K562 (cell line): ENCODE data around the gene FAM171A1. TPM values are rescaled to one million over a fixed set of nuclear protein-coding genes. Genes with fewer than 3 reads are reported as not detected.
"Not testable (repeated sequence)": the region's sequence is repeated elsewhere in the genome, so short reads cannot be mapped to it uniquely, and the experiment has no call there.

Experiments used
- ATAC-seq: fragments of 200-7000 bp; cut with Tn5 transposase; 3 replicates; pipeline ENCODE4 v1.9.1; 2020; ENCODE audit warnings: moderate library complexity
- BruUV-seq: library from RNA; stranded (reverse); fragments of 400-500 nt; replicated peaks from 2 replicates; lab custom pipeline; 2021; lab: Mats Ljungman, UMichigan
- CTCF ChIA-PET: fragments of 300-600 bp; formaldehyde crosslinking; extraction: SDS; loops from one replicate; lab custom pipeline; 2021; ENCODE audit warnings: low intra/inter-chr PET ratio; lab: Yijun Ruan, JAX
- POLR2A ChIA-PET: fragments of 300-600, 350-650 bp; sonication (Branson Sonifier 250); formaldehyde crosslinking; extraction: SDS; loops from one replicate; lab custom pipeline; 2021; ENCODE audit warnings: antibody characterized with exemption, inconsistent platforms; lab: Yijun Ruan, JAX
- DNase-seq, 4 experiments: peaks; one replicate each; pipeline versions ENCODE4 v3.0.0 to v3.0.0-alpha.2; 2011 to 2018; ENCODE audit warnings: low spot score in 3 of 4, mixed read lengths in 3 of 4; ENCODE audit errors: extremely low read depth in 1 of 4
- FAIRE-seq: peaks from 2 replicates; lab custom pipeline; 2011; peaks lifted over from hg19 to GRCh38; lab: Jason Lieb, UNC
- H2AFZ ChIP-seq: 2 replicates; pipeline ENCODE4 v1.6.0; 2011; ENCODE audit warnings: low read depth, low read length, control low read depth, inconsistent platforms
- H3K27ac ChIP-seq: fragments of 200-600 bp; 3 replicates; pipeline ENCODE4 v1.8.0; 2011; ENCODE audit warnings: low read depth, mild to moderate bottlenecking, control low read depth, inconsistent platforms, low read length, moderate library complexity, mixed read lengths; ENCODE audit errors: extremely low read depth
- H3K27me3 ChIP-seq, 2 experiments: fragments of 300-600 bp in 1 of 2; 2 replicates in 1 of 2; 3 replicates in 1 of 2; pipeline versions ENCODE4 v1.6.0 to v1.8.0; 2011; ENCODE audit warnings: inconsistent platforms in 2 of 2, low read length in 2 of 2, mild to moderate bottlenecking in 1 of 2, mixed read lengths in 1 of 2, moderate library complexity in 1 of 2; ENCODE audit not compliant: control insufficient read depth in 2 of 2, insufficient read depth in 2 of 2
- H3K36me3 ChIP-seq: fragments of 300-600 bp; 3 replicates; pipeline ENCODE4 v1.8.0; 2011; ENCODE audit warnings: mild to moderate bottlenecking, low read length, inconsistent platforms; ENCODE audit not compliant: control insufficient read depth, insufficient read depth
- H3K4me1 ChIP-seq, 2 experiments: fragments of 200-600 bp in 1 of 2; replicated peaks in 1 of 2; 2 replicates in 1 of 2; 3 replicates in 1 of 2; pipeline versions ENCODE4 v1.5.1 to v1.8.0; 2011; ENCODE audit warnings: inconsistent platforms in 2 of 2, low read length in 2 of 2, mild to moderate bottlenecking in 1 of 2, mixed read lengths in 1 of 2, moderate library complexity in 1 of 2; ENCODE audit not compliant: control insufficient read depth in 2 of 2, insufficient read depth in 2 of 2
- H3K4me2 ChIP-seq: 2 replicates; pipeline ENCODE4 v1.6.1; 2011; ENCODE audit warnings: low read length, control low read depth, inconsistent platforms, mixed read lengths; ENCODE audit not compliant: insufficient read depth
- H3K4me3 ChIP-seq: fragments of 200-600 bp; sonication (generic), shearing (Covaris generic); 2 replicates; pipeline ENCODE4 v1.5.1; 2016; ENCODE audit warnings: control low read depth, inconsistent platforms
- H3K79me2 ChIP-seq: fragments of 200-600 bp; 3 replicates; pipeline ENCODE4 v1.8.0; 2011; ENCODE audit warnings: low read length, inconsistent platforms; ENCODE audit not compliant: control insufficient read depth, insufficient read depth
- H3K9ac ChIP-seq, 2 experiments: 2 replicates each; pipeline versions ENCODE4 v1.6.0 to v1.6.1; 2011; ENCODE audit warnings: low read depth in 2 of 2, low read length in 2 of 2, control low read depth in 1 of 2, inconsistent platforms in 1 of 2, mild to moderate bottlenecking in 1 of 2, mixed read lengths in 1 of 2; ENCODE audit not compliant: insufficient read depth in 1 of 2
- H3K9me1 ChIP-seq: one replicate; pipeline ENCODE4 v1.6.0; 2011; ENCODE audit warnings: inconsistent platforms, mild to moderate bottlenecking, low read length, moderate library complexity; ENCODE audit not compliant: control insufficient read depth, insufficient read depth
- H3K9me3 ChIP-seq: replicated peaks from 2 replicates; pipeline ENCODE4 v1.5.1; 2011; ENCODE audit warnings: low read depth, low read length, inconsistent platforms; ENCODE audit not compliant: control insufficient read depth, insufficient read depth
- H4K20me1 ChIP-seq: replicated peaks from 2 replicates; pipeline ENCODE4 v1.6.1; 2011; ENCODE audit warnings: low read length, inconsistent platforms, mixed read lengths; ENCODE audit not compliant: control insufficient read depth, insufficient read depth
- FOXJ3 ChIP-seq: sonication (generic); formaldehyde crosslinking; IDR thresholded peaks from 2 replicates; pipeline ENCODE4 v1.4.0; 2020; ENCODE audit warnings: mild to moderate bottlenecking, missing genetic modification reagents
- GTF2F1 ChIP-seq: IDR thresholded peaks from 2 replicates; pipeline ENCODE4 v1.6.1; 2011; ENCODE audit warnings: low read depth, low read length, improper control_type of control experiment
- MAZ ChIP-seq, 2 experiments: fragments of 450-650 bp in 1 of 2; sonication (generic) in 1 of 2; formaldehyde crosslinking; IDR thresholded peaks in 1 of 2; conservative IDR thresholded peaks in 1 of 2; 2 replicates each; pipeline versions ENCODE4 v1.4.0 to v1.5.0; 2020; ENCODE audit warnings: mild to moderate bottlenecking in 1 of 2, missing genetic modification reagents in 1 of 2
- RNF2 ChIP-seq: sonication (generic); IDR thresholded peaks from 2 replicates; pipeline ENCODE4 v1.6.1; 2016
- XRCC5 ChIP-seq: fragments of 200-400 bp; formaldehyde crosslinking; IDR thresholded peaks from 2 replicates; pipeline ENCODE4 v1.6.1; 2017; ENCODE audit warnings: low read depth, mild to moderate bottlenecking, low read length
- WGBS: fragments of 100-300 bp; shearing (Covaris generic); methylation state at CpG from one replicate; pipeline ENCODE4 v1.1.6; 2016; ENCODE audit warnings: low coverage, mixed read lengths; ENCODE audit not compliant: insufficient coverage; ENCODE audit errors: missing lambda C conversion rate; 5-methylcytosine and 5-hydroxymethylcytosine counted together
- in situ Hi-C: fragments of 300-500 bp; cut with MboI; formaldehyde crosslinking; loops from 4 replicates; pipeline ENCODE4 v1.15.0; 2018; ENCODE audit warnings: inconsistent platforms, mixed read lengths
- intact Hi-C: fragments of 100-400 bp; cut with micrococcal nuclease; formaldehyde crosslinking; loops from 2 replicates; pipeline ENCODE4 v1.14.2; 2022
- polyA plus RNA-seq, 8 experiments: library from polyadenylated mRNA; depleted of rRNA in 4 of 8; stranded (reverse) in 5 of 8; unstranded in 3 of 8; fragments of >200 nt; fragmentation: Nextera tagmentation in 2 of 8; fragmentation: Illumina TruSeq in 1 of 8; extraction: Ambion mirVana in 2 of 8; extraction: Trizol in 1 of 8; gene quantifications; 2 replicates each; pipeline versions ENCODE4 v1.2.1 to v1.2.3, GENCODE V29; 2011 to 2014; ENCODE audit warnings: inconsistent platforms in 1 of 8, missing spikeins in 1 of 8
- total RNA-seq, 7 experiments: library from RNA; depleted of rRNA in 6 of 7; stranded (reverse); fragments of >200 nt in 6 of 7; fragmentation: Illumina TruSeq in 2 of 7; extraction: Trizol in 2 of 7; gene quantifications; 2 replicates each; pipeline versions ENCODE4 v1.2.1 to v1.2.3, GENCODE V29; 2011 to 2021; ENCODE audit warnings: low replicate concordance in 1 of 7
- TF ChIP-seq, protein P1 (sequence below): fragments of 250-450 bp; sonication (Bioruptor Pico); IDR thresholded peaks from 2 replicates; pipeline ENCODE4 v1.8.0; 2022; ENCODE audit warnings: moderate library complexity, mild to moderate bottlenecking, inconsistent platforms
- TF ChIP-seq, protein P2 (sequence below), 2 experiments: fragments of 200-800 bp in 1 of 2; sonication (Bioruptor generic) in 1 of 2; sonication (generic) in 1 of 2; formaldehyde crosslinking in 1 of 2; IDR thresholded peaks in 1 of 2; conservative IDR thresholded peaks in 1 of 2; 2 replicates each; pipeline versions ENCODE4 v1.5.0 to v1.6.1; 2016 to 2020; ENCODE audit warnings: missing compliant biosample characterization in 1 of 2, missing genetic modification characterization in 1 of 2, missing genetic modification reagents in 1 of 2

The FAM171A1 gene
- total and polyA plus RNA-seq, 9 of the 15 experiments (the other 6 are each of a cell fraction or from before 2014, with no cell fraction given), result 0.51 to 8.2 (median 4.8) TPM

DNA sequence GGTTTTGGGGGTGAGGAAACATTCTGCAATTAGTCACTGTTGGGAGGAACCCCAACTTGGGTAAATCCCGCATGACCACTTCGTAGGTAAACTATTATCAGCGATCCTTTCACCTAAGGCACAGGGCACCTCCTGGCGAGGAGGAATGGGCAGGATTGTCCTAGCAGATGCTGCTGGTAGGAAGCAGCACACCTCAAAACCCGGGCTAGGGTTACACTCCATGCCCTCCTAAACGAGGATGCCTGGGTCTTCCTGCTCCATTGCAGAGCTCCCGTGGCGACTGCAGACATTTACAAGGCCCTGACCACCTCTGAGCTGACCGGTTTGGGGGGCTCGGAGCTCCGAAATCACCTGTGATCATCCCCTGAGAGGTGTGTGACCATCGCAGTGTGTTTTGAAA lies 92.3 kb downstream of the FAM171A1 start:
- FAIRE-seq (no peak), ATAC-seq (no peak)
- Histone ChIP-seq H3K79me2 (no peaks in the 10 kb centered on the region), H3K27ac (no peak overlapping the region), H3K36me3 (no peaks in the 10 kb centered on the region), H3K9ac (no peak overlapping the region)
- TF ChIP-seq FOXJ3 (CRISPR knock-in tag) (no peak), RNF2 (no peak), MAZ (CRISPR knock-in tag; conservative IDR thresholded peaks at IDR 0.05 in 1 of 2, IDR thresholded peaks at IDR 0.05 in 1 of 2) (no peak), XRCC5 (no peak), GTF2F1 (no peak)
- TF ChIP-seq, protein P1, sequence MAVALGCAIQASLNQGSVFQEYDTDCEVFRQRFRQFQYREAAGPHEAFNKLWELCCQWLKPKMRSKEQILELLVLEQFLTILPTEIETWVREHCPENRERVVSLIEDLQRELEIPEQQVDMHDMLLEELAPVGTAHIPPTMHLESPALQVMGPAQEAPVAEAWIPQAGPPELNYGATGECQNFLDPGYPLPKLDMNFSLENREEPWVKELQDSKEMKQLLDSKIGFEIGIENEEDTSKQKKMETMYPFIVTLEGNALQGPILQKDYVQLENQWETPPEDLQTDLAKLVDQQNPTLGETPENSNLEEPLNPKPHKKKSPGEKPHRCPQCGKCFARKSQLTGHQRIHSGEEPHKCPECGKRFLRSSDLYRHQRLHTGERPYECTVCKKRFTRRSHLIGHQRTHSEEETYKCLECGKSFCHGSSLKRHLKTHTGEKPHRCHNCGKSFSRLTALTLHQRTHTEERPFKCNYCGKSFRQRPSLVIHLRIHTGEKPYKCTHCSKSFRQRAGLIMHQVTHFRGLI (CRISPR knock-in tag), result no peak
- TF ChIP-seq, protein P2, sequence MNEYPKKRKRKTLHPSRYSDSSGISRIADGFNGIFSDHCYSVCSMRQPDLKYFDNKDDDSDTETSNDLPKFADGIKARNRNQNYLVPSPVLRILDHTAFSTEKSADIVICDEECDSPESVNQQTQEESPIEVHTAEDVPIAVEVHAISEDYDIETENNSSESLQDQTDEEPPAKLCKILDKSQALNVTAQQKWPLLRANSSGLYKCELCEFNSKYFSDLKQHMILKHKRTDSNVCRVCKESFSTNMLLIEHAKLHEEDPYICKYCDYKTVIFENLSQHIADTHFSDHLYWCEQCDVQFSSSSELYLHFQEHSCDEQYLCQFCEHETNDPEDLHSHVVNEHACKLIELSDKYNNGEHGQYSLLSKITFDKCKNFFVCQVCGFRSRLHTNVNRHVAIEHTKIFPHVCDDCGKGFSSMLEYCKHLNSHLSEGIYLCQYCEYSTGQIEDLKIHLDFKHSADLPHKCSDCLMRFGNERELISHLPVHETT (CRISPR knock-in tag; conservative IDR thresholded peaks at IDR 0.05 in 1 of 2, IDR thresholded peaks at IDR 0.05 in 1 of 2), result no peak
- TF ChIP-seq, all 486 proteins: peak for 0
- no peak for DNase-seq
- in situ Hi-C loops (no loop called here), intact Hi-C loops (no loop called here)
- Histone ChIP-seq H3K4me1 (no peaks in the 10 kb centered on the region), H4K20me1 (peaks cover 4% of the 10 kb centered on the region; the same call in 1 of the 2 replicates), H3K4me3 (no peak overlapping the region), H3K27me3 (peaks cover 0 to 16% of the 10 kb centered on the region in 2 experiments; a peak in 1 of 5 replicates), H3K9me3 (no peaks in the 10 kb centered on the region), H2AFZ (no peak overlapping the region), H3K4me2 (no peak overlapping the region), H3K9me1 (no peaks in the 10 kb centered on the region)
- BruUV-seq, result no TSS peak
- POLR2A ChIA-PET, result no interaction called here
- WGBS, result 21% methylated on average over 12 of the region's 12 CpGs
- CTCF ChIA-PET, result no interaction called here

DNA sequence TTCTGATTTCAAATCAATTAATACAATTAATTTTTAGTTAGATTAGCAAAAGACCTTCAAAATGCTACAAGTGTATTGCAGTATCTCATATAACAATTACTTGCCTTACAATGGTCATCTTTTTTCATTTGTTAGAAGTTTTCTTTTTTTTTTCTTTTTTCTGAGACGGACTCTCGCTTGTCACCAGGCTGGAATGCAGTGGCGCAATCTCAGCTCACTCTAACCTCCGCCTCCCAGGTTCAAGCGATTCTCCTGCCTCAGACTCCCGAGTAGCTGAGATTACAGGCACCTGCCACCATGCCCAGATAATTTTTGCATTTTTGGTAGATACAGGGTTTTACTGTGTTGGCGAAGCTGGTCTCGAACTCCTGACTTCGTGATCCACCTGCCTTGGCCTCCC lies 95.0 kb downstream of the FAM171A1 start:
- H4K20me1 ChIP-seq, H2AFZ ChIP-seq, H3K9me1 ChIP-seq, POLR2A ChIA-PET, in situ Hi-C loops, BruUV-seq, H3K9me3 ChIP-seq, FAIRE-seq, CTCF ChIA-PET, ATAC-seq, intact Hi-C loops, H3K4me2 ChIP-seq, H3K9ac ChIP-seq, H3K79me2 ChIP-seq, H3K27ac ChIP-seq, H3K36me3 ChIP-seq, H3K4me1 ChIP-seq, H3K4me3 ChIP-seq, H3K27me3 ChIP-seq, DNase-seq: not testable (repeated sequence)
- 19% methylated on average over 9 of the region's 9 CpGs for WGBS
